DMS114 treated with DMSO at 0.1 percent for 48 hours (cell line): ENCODE data around the gene B4GALT6.

Experiments
- DNase-seq: peaks from one replicate; lab custom pipeline; 2025; ENCODE audit not compliant: unreplicated experiment; lab: John Stamatoyannopoulos, UW

B4GALT6 gene

GRCh38 chr18:31634331-31634713 lies 50.1 kb downstream of the B4GALT6 start:
- no peak for DNase-seq

GRCh38 chr18:31633392-31634330 lies 50.7 kb downstream of the B4GALT6 start:
- DNase-seq = no peak

- DNase-seq = no peak
These were observed 52.0 kb downstream of the B4GALT6 start for GRCh38 chr18:31632356-31632755.

- DNase-seq = no peak
These were observed 52.9 kb downstream of the B4GALT6 start for GRCh38 chr18:31631526-31631925.

- DNase-seq = no peak
These were observed 53.8 kb downstream of the B4GALT6 start for GRCh38 chr18:31630549-31630948.

GRCh38 chr18:31626409-31626808 lies 58.0 kb downstream of the B4GALT6 start:
- DNase-seq = no peak

GRCh38 chr18:31624892-31625640 lies 59.3 kb downstream of the B4GALT6 start:
- no peak for DNase-seq

GRCh38 chr18:31619291-31619690 lies 65.1 kb downstream of the B4GALT6 start:
- no peak for DNase-seq

- DNase-seq = no peak
These were observed 65.6 kb downstream of the B4GALT6 start for GRCh38 chr18:31618801-31619200.

GRCh38 chr18:31617031-31617717 lies 67.2 kb downstream of the B4GALT6 start:
- DNase-seq = no peak

- DNase-seq = no peak
These were observed 67.8 kb downstream of the B4GALT6 start for GRCh38 chr18:31616586-31616985.

GRCh38 chr18:31614044-31614443 lies 70.3 kb downstream of the B4GALT6 start:
- DNase-seq = no peak

- DNase-seq = no peak
These were observed 72.3 kb downstream of the B4GALT6 start for GRCh38 chr18:31612124-31612523.

- no peak for DNase-seq
These were observed 72.9 kb downstream of the B4GALT6 start for GRCh38 chr18:31611511-31611910.

GRCh38 chr18:31610286-31611205 lies 73.8 kb downstream of the B4GALT6 start:
- no peak for DNase-seq

- DNase-seq = no peak
These were observed 74.5 kb downstream of the B4GALT6 start for GRCh38 chr18:31609886-31610285.

- DNase-seq = no peak
These were observed 77.0 kb downstream of the B4GALT6 start for GRCh38 chr18:31607384-31607783.

GRCh38 chr18:31606265-31606664 lies 78.1 kb downstream of the B4GALT6 start:
- no peak for DNase-seq

GRCh38 chr18:31603315-31603714 lies 81.1 kb downstream of the B4GALT6 start:
- no peak for DNase-seq

- no peak for DNase-seq
These were observed 86.2 kb downstream of the B4GALT6 start for GRCh38 chr18:31598021-31598805.
